A549 (cell line): ENCODE measurements around the gene DCAKD.

ENCODE experiments used
- CHD2 ChIP-seq: fragments of 150-350 bp; IDR thresholded peaks from 2 replicates; pipeline ENCODE4 v1.6.1; 2014; ENCODE audit warnings: low read length; ENCODE audit not compliant: partially characterized antibody
- EHMT2 ChIP-seq: fragments of 200-600 bp; sonication (generic); IDR thresholded peaks from 2 replicates; pipeline ENCODE4 v1.6.1; 2016; ENCODE audit warnings: antibody characterized with exemption, low read depth, mild to moderate bottlenecking, moderate library complexity
- POLR2A ChIP-seq: IDR thresholded peaks from 2 replicates; pipeline ENCODE4 v1.6.1; 2012; ENCODE audit warnings: mild to moderate bottlenecking, low read length
- POLR2AphosphoS2 ChIP-seq: conservative IDR thresholded peaks from 2 replicates; pipeline ENCODE4 v1.6.1; 2012; ENCODE audit warnings: low read length, improper control_type of control experiment, inconsistent platforms
- RCOR1 ChIP-seq: fragments of 150-350 bp; IDR thresholded peaks from 2 replicates; pipeline ENCODE4 v1.6.1; 2014; ENCODE audit warnings: antibody characterized with exemption, low read length, low read depth
- RNF2 ChIP-seq: fragments of 200-600 bp; sonication (generic); IDR thresholded peaks from 2 replicates; pipeline ENCODE4 v1.6.1; 2016; ENCODE audit warnings: low read depth, mild to moderate bottlenecking, antibody characterized with exemption, moderate library complexity, borderline replicate concordance
- SREBF2 ChIP-seq: fragments of 450-650 bp; IDR thresholded peaks from 2 replicates; pipeline ENCODE4 v1.6.1; 2014; ENCODE audit warnings: mild to moderate bottlenecking, moderate library complexity
- ZFP36 ChIP-seq: fragments of 450-650 bp; IDR thresholded peaks from 2 replicates; pipeline ENCODE4 v1.6.1; 2014; ENCODE audit warnings: borderline replicate concordance; ENCODE audit not compliant: partially characterized antibody
- TF ChIP-seq, protein P1 (sequence below): fragments of >200 bp; sonication (Bioruptor Twin); formaldehyde crosslinking; IDR thresholded peaks from 3 replicates; pipeline ENCODE4 v1.5.1; 2016
- TF ChIP-seq, protein P2 (sequence below): fragments of 450-650 bp; IDR thresholded peaks from 2 replicates; pipeline ENCODE4 v1.6.1; 2014; ENCODE audit warnings: antibody characterized with exemption
- TF ChIP-seq, protein P3 (sequence below): fragments of 200-600 bp; sonication (generic); IDR thresholded peaks from 2 replicates; pipeline ENCODE4 v1.6.1; 2016; ENCODE audit warnings: antibody characterized with exemption, mild to moderate bottlenecking, moderate library complexity

DNA sequence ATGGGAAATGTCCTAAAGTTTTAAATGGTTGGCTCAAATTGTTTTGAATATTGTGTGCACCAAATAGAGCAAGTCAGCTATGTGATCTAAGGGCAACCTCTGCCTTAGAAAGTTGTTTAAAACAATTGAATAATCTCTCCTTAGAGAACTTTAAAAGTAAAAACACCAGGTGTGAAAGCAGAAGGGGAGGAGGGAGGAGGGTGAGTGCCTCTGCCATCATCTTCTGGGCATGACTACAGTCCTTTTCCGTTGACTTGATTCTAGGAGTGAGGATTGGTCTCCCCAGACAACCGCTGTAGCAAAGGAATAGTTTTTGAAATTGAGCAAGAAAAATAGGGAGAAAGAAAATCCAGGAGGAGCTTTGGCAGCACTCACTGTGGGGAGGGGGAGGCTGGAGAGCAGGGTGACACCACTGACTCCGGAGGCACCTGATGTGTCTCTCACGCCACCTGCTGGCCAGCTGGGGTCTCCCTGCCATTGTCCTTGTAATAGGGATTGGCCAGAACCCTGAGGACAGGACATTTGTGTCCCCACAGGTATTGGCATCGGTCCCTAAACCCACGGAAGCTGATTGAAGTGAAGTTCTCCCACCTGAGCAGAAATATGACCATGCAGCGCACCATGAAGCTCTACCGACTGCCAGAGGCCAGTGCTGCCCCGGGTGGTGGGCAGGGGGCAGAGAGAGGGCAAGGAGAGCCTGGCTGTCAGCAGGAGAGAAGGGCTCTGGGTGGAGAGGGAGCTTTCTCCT is 47.6 kb upstream of the DCAKD start:
- TF ChIP-seq ZFP36 (no peak), RNF2 (no peak), SREBF2 (no peak), POLR2AphosphoS2 (peak; percentile 56; the same call in 1 of the 2 replicates), CHD2 (no peak), RCOR1 (no peak), EHMT2 (no peak), POLR2A (no peak)
- TF ChIP-seq, protein P1, sequence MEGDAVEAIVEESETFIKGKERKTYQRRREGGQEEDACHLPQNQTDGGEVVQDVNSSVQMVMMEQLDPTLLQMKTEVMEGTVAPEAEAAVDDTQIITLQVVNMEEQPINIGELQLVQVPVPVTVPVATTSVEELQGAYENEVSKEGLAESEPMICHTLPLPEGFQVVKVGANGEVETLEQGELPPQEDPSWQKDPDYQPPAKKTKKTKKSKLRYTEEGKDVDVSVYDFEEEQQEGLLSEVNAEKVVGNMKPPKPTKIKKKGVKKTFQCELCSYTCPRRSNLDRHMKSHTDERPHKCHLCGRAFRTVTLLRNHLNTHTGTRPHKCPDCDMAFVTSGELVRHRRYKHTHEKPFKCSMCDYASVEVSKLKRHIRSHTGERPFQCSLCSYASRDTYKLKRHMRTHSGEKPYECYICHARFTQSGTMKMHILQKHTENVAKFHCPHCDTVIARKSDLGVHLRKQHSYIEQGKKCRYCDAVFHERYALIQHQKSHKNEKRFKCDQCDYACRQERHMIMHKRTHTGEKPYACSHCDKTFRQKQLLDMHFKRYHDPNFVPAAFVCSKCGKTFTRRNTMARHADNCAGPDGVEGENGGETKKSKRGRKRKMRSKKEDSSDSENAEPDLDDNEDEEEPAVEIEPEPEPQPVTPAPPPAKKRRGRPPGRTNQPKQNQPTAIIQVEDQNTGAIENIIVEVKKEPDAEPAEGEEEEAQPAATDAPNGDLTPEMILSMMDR: peak; percentile 98
- TF ChIP-seq, protein P2, sequence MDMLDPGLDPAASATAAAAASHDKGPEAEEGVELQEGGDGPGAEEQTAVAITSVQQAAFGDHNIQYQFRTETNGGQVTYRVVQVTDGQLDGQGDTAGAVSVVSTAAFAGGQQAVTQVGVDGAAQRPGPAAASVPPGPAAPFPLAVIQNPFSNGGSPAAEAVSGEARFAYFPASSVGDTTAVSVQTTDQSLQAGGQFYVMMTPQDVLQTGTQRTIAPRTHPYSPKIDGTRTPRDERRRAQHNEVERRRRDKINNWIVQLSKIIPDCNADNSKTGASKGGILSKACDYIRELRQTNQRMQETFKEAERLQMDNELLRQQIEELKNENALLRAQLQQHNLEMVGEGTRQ: no peak
- TF ChIP-seq, protein P3, sequence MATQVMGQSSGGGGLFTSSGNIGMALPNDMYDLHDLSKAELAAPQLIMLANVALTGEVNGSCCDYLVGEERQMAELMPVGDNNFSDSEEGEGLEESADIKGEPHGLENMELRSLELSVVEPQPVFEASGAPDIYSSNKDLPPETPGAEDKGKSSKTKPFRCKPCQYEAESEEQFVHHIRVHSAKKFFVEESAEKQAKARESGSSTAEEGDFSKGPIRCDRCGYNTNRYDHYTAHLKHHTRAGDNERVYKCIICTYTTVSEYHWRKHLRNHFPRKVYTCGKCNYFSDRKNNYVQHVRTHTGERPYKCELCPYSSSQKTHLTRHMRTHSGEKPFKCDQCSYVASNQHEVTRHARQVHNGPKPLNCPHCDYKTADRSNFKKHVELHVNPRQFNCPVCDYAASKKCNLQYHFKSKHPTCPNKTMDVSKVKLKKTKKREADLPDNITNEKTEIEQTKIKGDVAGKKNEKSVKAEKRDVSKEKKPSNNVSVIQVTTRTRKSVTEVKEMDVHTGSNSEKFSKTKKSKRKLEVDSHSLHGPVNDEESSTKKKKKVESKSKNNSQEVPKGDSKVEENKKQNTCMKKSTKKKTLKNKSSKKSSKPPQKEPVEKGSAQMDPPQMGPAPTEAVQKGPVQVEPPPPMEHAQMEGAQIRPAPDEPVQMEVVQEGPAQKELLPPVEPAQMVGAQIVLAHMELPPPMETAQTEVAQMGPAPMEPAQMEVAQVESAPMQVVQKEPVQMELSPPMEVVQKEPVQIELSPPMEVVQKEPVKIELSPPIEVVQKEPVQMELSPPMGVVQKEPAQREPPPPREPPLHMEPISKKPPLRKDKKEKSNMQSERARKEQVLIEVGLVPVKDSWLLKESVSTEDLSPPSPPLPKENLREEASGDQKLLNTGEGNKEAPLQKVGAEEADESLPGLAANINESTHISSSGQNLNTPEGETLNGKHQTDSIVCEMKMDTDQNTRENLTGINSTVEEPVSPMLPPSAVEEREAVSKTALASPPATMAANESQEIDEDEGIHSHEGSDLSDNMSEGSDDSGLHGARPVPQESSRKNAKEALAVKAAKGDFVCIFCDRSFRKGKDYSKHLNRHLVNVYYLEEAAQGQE: no peak
